Activated naive CD4-positive, alpha-beta T cell treated with Interleukin-2 at 50 U/mL for 16 hours (primary cell): Measurements from ENCODE around the gene CDHR3.

Experiments used
- DNase-seq: peaks from one replicate; pipeline ENCODE4 v3.0.0-alpha.2; 2020

The CDHR3 gene

DNA sequence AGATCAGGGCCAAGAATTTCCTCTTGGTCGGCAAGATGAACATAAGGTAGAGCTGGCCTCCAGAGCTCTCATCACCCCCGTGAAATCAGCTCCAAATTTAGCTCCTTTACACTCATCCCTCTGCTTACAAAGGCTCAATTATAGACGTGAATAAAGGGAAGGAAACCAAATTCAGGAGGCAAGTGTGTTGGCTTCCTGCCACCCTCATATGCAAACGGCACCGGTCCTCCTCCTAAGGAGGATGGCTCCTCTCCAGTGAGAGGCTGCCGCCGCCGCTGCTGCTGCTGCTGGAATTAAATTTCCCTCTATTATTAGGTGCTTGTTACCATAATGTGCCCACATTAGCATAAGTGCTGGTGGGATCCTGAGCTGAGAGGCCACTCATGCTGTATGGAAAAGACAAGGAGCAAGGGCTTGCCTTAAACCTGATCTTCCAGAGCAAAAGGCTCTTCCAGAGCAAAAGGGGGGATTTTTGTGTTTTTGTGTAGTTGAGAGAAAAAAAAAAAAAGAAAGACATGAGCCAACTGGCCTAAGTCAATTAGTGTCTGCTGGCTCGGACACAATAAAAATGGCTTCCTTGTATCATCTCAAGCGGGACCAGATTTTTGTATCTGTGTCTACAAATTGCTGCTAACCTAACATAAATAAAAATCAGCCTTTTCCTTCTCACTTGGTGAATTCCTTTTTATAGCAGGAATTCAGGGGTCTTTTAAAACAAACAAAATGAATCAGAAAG, 68.4 kb downstream of the CDHR3 start:
- DNase-seq: no peak

DNA sequence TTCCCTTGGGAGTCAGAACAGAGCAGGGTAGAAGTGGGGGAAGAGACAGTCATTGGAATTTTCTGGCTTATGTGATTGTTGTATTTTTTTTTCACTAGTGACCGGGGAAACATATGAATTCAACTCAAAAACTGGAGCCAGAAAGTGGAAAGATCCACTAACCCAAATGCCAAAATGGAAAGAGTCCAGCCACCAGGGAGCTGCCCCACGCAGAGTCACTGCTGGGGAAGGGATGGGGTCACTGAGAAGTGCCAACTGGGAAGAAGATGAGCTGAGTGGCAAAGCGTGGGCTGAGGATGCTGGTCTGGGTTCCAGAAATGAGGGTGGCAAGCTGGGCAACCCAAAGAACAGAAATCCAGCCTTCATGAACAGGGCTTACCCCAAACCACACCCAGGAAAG, 69.2 kb downstream of the CDHR3 start:
- DNase-seq: no peak

DNA sequence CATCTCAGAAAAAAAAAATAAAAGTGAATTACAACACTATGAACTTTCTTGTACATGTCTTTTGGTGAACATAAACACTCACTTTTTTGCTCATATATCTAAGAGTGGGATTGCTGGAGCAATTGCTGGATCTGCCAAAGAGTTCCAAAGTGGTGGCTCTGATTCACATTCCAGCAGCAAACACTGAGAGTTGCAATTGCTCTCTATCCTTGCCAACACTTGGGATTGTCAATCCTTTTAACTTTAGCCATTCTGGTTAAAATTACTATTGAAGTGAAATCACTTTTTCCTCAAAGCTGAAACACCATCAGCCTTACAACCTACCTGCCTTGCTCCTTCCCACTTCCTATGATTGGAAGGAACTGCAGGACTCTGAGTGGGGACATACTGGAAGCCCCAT, 70.7 kb downstream of the CDHR3 start:
- no peak for DNase-seq

DNA sequence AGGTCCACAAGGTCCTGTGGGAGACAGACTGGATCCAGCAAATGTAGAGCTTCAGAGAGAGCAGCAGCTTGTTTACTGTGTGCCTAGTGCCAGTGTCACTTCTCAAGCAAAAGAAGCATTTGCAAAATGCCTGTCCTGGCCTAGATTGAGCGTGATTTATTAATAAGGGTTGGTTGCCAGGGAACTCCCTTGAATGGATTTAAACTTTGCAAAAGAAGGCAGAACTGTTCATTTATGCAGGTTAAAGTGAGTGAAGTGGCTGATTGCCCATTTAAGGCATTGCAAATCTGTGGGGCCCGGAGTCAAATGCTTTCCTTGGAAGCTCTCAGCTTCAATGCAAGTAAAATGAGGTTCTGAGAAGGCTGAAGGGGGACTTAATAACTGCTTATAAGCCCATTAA, 71.3 kb downstream of the CDHR3 start:
- no peak for DNase-seq

DNA sequence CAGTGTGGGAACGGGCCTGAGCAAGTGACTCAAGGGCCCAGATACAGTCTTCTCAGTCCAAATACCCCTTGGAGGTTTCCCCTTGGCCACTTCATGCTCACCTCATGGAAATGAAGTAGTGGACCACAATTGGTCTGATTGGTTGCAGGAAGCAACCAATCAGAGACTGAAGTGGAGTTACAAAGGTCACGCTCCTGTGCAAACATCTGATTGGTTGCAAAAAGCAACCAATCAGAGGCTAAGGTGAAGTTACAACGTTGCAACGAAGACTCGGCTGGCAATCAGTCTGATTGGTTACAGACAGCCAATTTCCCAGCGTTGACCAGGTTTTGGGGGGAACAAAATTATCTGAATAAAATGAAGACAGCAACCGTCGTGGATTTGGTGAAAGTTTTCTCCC, 72.5 kb downstream of the CDHR3 start:
- DNase-seq: no peak

DNA sequence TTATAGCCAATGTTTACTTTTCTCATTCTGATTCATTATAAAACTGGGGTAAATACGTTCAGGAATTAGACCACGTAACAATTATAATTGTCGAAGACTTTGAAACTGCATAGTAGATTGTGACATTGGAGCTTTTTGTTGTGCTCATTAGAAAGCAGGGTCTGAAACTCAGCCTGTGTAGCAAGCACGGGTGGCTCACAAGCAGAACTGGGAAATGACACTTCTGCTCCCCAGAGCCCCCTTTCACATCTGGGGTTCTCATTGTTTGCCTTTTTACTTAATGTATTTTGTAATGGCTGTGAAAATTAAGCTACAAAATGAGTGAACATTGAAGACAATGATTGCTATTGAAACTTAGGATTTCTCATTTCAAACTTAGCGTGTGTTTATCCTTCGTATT, 72.9 kb downstream of the CDHR3 start:
- DNase-seq: no peak

DNA sequence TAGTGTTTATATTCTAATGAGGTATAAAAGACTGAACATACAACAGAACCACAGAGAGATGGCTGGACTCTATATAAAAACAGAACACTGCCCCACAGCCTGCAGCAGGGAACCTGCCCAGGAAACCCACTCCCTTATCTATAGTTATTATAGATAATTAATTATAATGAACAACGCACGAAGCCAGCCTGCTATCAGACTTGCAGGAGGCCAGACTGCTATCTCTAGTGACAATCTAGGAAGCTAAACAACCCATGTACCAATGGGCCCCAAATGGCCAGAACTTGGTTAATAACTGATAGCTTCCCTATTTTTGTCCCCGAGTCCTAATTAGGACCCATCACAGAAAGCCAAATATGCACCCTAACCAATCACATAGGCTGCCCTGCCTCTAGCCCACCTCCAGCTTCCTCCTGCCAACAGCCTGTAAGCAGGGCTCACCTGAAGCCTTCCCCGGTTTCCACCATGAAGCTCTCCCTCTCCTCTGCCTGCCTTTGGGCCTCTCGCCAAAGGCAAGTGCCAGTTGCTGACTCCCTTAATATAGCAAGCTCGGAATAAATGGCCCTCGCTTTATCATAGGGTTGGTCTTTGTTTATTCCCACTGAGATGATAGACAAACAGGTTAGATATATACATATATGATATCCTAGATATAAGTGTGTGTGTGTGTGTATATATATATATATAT, 74.6 kb downstream of the CDHR3 start:
- DNase-seq: no peak

DNA sequence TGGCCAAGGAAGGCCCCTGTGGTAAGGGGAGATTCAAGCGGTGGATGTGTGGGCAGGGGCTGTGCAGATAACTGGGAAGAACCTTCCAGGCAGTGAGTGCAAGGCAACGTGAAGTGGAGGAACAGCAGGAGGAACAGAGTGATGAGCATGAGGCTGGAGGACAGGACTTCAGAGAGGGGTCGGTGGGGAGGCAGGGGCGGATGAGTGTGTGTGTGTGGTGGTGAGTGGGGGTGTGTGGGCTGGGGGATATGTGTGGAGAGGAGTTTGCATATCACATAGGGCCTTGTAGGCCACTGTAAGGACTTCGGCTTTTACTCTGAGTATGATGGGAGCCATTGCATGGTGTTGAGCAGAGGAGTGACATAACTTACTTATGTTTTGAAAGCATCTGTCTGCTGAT, 75.2 kb downstream of the CDHR3 start:
- DNase-seq: no peak

DNA sequence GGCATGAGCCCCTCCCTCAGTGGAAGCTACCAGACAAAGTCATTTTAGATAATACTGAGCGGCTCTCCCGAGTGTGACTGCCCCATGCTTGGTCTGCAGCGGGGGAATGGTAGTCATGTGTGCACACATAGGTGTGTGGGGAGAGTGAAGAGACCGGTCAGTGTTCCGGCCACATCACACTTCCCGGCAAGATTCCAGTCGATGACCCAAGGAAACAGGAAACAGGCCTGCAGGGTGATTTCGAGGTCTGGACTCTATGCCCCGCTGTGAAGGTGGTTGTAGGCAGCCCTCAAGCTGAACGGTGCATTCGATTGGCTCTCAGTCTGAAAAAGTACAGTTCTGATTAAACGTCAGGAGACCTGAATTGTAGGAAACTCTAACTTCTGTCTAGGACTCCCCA, 75.9 kb downstream of the CDHR3 start:
- DNase-seq: no peak

DNA sequence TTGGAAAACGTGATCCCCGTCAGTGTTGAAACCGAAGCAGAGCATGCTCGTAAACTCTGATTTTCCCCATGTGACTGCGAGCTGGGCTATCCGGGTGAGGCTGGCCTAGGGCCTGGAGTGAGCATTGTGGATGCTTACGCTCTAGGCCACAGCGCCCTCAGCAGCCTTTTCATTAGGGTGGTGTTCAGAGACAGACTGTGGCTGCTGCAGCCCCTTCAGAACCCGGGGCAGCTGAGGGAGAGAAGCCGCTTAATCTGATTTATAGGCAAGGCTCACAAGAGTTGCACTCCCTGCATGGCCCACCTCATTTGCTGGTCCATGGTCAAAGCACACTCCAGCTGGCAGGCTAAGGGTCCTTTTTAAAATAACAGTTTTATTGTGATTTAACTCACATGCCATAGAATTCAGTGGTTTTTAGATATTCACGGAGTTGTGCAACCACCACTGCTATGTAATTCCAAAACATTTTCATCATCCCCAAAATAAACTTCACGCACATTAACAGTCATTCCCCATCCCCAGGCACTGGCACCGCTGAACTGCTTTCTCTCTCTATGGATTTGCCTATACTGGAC, 76.5 kb downstream of the CDHR3 start:
- DNase-seq: no peak

DNA sequence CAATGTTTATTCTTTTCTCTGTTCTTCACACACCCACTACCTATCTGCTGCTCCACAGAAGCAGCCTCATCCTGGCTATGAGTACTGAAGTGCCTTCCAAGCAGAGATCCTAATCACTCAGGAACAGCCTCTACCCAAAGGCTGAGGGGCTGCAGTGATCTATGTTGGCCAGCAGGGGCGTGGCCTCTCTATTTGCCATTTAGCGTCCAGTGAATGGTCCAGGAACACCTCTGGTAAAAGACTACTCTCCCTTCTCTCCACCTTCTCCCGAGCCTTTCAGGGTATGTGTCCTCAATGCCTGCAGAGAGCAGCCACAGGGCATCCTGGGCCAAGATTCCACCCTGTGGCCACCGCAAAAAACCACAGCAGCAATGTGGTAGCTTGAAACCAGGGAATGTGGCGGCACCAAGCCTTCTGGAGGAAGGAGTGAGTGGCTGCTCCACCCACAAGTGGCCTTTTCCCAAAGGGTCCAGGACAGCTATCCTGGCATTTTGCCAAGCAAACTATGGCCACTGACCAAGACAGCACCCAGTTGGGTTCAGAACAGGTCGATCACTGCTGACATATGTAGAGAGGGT, 78.2 kb downstream of the CDHR3 start:
- peak; percentile 32 for DNase-seq

DNA sequence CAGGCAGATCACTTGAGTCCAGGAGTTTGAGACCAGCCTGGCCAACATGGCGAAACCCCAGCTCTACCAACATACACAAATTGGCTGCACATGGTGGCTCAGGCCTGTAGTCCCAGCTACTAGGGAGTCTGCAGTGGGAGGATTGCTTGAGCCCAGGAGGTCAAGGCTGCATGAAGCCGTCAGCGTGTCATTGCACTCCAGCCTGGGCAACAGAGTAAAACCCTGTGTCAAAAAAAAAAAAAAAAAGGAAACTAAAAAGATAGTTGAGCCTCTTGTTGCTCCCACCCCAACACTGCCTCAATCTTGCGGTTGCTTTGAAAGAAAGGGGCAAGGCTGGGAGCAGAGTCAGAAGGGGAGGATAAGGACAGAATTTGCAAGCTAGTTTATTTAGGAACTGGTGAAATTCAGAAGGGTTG, 79.1 kb downstream of the CDHR3 start:
- no peak for DNase-seq

DNA sequence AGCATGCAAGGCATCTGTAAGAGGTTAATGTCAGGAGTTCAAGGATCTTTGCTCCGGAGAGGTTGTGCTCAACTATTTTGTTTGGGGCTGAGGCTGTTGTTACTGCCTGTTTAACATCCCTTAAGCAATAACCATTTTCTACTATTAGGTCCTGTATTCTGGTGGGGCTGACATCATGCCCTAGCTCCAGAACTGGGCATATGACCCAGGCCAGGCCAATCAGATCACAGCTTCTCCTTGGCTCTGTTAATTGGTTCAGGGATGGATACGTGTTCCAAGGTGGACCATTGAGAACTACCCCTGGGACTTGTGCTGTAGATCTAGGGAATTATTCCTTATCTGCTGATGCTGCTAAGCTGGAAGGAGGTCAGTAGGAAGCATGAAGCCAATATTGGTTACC, 82.1 kb downstream of the CDHR3 start:
- no peak for DNase-seq

DNA sequence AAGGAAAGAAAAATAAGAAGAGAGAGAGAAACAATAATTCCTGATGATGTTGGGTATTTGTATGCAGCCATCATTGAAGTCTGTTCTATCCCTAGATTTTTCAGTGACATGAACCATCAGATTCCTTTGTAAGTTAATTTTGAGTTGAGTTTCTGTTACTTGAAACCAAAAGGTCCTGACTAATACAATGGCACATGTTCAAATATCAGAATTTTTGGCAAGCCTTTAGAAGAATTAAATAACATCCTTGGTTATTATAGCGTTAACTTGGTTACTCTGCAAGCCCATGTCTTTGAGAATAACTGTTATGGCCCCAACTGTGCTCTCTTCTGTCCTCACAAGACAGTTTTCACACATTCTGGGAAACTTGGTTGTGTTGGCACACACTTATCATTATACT, 82.5 kb downstream of the CDHR3 start:
- no peak for DNase-seq

DNA sequence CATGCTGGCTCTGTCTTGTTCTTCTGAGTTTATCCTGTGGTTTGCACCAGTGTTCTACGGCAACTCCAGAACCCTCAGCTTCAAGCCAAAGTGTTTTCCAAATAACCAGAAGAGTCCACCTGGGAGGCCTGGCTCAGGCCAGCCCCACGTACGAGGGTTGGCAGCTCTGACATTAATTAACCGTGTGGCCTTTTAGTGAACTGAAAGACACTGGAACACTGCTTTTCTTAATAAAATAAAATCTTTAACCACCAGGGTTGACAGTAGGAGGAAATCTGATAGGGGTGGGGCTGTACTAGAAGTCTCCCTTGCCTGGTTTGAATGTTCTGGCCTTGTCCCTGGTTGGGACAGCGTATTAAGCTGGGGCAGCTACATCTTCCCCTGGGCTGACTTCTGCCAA, 84.1 kb downstream of the CDHR3 start:
- DNase-seq: no peak

DNA sequence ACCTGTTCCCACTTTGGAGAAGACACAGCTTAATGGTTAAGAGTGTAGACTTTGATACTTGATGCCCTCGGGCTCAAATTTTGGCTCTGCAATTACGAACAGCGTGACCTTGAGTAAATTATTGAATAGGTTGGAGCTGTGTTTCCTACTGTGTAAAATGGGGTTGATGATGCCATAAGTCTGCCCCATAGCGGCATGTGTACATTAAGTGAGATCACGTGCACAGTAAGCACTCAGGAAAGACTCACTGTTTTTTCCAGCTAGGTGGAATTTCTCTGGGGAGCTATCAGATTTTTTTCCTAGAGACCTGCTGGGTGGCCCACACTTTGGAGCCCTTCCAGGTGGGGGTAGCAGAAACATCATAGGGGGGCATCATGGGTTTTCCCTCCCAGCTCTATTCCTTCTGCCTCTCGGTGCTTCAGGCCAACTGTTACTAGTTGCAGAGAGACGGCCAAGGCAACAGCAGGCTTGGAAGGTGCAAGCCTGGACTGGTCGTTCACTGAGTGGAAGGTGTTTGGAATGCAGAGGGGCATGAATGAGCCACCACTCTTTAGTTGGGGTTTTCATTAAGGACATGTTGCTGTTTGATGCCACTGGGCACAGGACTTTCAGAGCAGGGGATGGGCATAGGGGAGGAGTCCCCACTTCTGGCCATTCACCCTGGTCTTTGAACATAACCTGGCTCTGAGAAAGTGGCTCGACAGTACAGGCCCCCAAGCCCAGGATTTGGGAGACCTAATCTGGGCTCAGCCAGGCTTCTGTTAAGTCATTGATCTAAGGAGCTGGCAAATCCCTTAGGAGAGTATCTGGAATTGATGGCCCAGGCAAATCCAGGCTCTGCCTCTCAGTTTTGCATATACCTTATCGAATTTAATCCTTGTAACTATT, 85.0 kb downstream of the CDHR3 start:
- no peak for DNase-seq

DNA sequence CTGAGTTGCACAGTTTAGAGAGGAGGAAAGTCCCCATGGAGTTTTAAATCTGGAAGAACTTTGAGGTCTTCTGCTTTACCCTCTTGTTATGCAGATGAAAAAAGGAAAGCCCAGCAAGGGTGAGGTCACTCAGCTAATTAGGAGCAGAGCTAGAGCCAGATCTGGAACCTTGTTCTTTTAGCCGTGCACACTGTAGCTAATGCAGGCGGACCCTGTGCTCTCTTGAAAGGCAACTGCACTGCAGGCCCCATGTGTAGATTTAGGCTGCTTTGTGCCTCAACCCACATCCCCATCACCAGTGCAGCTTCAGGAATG, 85.6 kb downstream of the CDHR3 start:
- DNase-seq: no peak

DNA sequence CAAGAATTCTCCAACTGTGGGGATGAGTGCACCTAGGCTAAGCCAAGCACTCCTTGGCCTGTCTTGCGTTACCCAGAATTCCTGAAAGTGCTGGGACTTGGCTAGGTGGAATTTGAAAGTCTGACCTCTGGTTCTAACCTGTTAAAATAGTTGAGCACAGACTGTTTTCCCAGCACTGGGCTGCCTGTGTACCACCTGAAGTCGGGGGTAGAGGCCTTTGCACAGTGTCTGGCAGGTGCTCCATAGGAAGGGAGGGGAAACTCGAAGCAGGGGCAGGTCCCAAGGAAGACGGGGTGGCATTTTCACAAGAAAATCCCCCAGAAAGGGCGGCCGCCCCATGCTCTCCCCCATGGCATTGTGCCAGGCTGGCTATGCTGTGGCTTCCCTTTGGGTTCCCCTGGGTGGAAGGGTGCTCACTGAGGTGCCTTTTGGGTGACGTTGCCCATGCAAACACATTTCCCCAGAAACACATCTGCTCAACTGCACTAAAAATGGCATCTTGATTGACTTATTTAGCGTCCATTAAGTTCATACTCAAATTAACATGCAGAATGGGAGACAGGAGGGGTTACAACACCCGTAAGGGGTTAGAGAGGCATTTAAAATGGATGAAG, 86.2 kb downstream of the CDHR3 start:
- DNase-seq: no peak

DNA sequence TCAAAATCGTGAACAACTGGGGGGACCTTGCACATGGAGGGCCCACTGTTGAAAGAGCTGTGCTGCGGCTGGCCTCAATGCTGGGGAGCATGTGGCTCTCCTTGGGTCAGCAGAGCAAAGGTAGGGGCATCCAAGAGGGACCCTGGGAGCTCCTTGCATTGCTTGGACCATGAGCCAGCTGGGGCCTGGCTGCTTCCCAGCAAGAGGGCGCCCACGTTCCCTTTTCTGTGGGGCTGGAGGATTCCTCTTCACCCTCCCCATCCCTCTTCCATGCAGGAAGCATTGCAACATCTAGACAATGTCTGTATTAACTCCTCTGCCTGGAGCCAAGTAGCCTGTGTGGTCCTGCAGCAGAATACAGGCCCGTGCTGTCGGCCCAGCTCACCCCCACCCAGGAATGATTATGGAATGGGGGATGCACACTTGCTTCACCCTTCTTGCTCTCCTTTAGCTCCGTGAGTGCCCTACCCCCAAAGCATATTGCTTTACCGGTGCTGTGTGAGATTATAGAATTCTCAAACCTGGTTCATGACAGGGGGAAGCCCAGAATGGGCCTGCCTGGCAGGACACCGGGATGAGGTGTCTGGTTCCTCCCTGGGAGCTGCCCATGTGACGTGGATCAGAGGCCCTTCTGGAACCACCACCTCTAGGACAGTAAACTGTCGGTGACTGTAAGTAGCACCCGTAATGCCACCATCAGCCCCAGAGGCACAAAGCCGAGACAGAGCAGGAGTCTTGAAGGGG, 87.1 kb downstream of the CDHR3 start:
- no peak for DNase-seq

DNA sequence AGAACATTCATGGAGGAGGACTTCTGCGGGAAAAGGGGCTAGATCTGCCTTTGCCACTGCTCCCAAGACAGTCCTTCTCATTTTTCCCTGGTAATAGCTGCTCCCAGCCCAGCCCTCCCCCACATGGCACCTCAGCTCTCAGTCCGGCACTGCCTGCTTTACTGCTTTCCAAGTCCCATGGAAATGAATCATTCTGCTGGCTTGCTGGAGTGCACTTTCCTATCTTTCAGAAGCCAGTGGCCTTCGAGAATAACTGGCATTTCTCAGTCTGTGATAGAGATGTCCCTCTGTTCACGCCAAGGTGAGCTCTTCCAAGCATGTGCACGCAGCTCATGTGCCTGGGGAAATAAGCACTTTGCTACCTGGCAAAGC, 87.7 kb downstream of the CDHR3 start:
- DNase-seq: no peak

DNA sequence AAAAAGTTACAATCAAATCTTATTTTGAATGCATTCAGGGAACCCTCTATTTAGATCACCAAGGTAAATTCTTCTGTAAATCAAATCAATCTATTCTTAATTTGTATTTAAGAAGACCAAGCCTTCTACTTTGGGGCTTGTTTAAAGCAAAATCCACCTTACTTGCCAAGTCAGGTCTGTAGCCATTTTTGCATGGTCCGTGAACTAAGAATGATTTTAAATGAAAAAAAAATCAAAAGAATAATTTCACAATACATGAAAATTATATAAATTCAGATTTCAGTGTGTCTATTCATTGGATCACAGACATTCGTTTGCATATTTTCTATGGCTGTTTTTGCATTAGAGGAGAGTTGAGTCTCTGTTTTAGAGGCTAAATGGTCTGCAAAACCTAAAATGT, 89.6 kb downstream of the CDHR3 start:
- DNase-seq: no peak

DNA sequence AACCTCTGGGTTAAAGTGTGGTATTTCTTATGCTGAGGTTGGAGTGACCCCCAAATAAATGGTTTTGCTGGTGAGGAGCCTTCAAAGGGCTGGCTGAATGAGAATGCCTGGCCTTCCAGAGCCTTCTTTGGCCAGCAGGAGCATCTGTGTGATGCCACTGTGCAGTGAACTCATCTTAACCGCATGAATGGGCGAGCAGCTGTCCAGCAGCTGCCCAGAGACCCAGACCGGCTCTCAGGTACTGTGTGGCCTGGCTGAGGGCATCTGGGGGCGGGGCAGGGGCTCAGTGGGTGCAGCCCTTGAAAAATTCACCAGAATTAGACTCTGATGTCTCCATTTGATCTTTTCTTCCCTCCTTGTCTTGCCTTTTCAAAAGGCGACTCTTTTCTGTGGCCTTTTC, 90.0 kb downstream of the CDHR3 start:
- no peak for DNase-seq
